ENCODE measurements around the gene OR5M11. TPM values are rescaled to one million over a fixed set of nuclear protein-coding genes. Genes with fewer than 3 reads are reported as not detected.

Gene OR5M11
- total and polyA plus RNA-seq, 4 donors: not detected

GRCh38 chr11:56531856-56532255 is 11.2 kb downstream of the OR5M11 start (continued):
- TF ChIP-seq MAX (IDR thresholded peaks at IDR 0.05) (no peak), ZBTB33 (IDR thresholded peaks at IDR 0.05) (no peak), SP1 (IDR thresholded peaks at IDR 0.05) (no peak), RAD21 (IDR thresholded peaks at IDR 0.05) (no peak), RXRA (IDR thresholded peaks at IDR 0.05) (no peak)

- no peaks in the 10 kb centered on the region for H3K27me3 ChIP-seq (ENCODE audit: control insufficient read depth in 4 of 4, insufficient read depth in 4 of 4, low read length in 3 of 4)
- H3K9ac ChIP-seq (ENCODE audit: low read depth in 1 of 2, low read length in 2 of 2): no peak overlapping the region
- 53% methylated on average over 5 of the region's 5 CpGs for WGBS
- H3K4me3 ChIP-seq (ENCODE audit: low read depth in 1 of 3, low read length in 3 of 3): no peak overlapping the region
- no peaks in the 10 kb centered on the region for H3K4me1 ChIP-seq (ENCODE audit: control insufficient read depth in 4 of 4, insufficient read depth in 4 of 4, low read length in 3 of 4)
- no peak overlapping the region for H3K27ac ChIP-seq (ENCODE audit: low read depth in 1 of 2, low read length in 2 of 2)
- DNase-seq (ENCODE audit: low spot score): no peak
- no peaks in the 10 kb centered on the region for H3K36me3 ChIP-seq (ENCODE audit: control insufficient read depth in 4 of 4, insufficient read depth in 3 of 4, low read depth in 1 of 4, low read length in 3 of 4)
- no peaks in the 10 kb centered on the region for H3K9me3 ChIP-seq (ENCODE audit: control insufficient read depth in 4 of 4, low read length in 3 of 4)
- no peak for TF ChIP-seq CTCF (IDR thresholded peaks at IDR 0.05; ENCODE audit: low read depth, low read length, missing input control)
- no peak for TF ChIP-seq FOXA2 (IDR thresholded peaks at IDR 0.05)
- no peak for TF ChIP-seq MAX (IDR thresholded peaks at IDR 0.05)
- TF ChIP-seq TAF1 (conservative IDR thresholded peaks at IDR 0.05): no peak
- no peak for TF ChIP-seq ATF3 (IDR thresholded peaks at IDR 0.05)
- TF ChIP-seq HNF4A (conservative IDR thresholded peaks at IDR 0.05): no peak
- no peak for TF ChIP-seq GABPA (IDR thresholded peaks at IDR 0.05 in 1 of 2, conservative IDR thresholded peaks at IDR 0.05 in 1 of 2)
- TF ChIP-seq RXRA (IDR thresholded peaks at IDR 0.05): no peak
- no peak for TF ChIP-seq ZBTB33 (IDR thresholded peaks at IDR 0.05)
- no peak for TF ChIP-seq YY1 (IDR thresholded peaks at IDR 0.05)
- no peak for TF ChIP-seq JUND (IDR thresholded peaks at IDR 0.05)
Measured at GRCh38 chr11:56522008-56522407, 21.0 kb downstream of the OR5M11 start.

- Histone ChIP-seq H3K9ac (ENCODE audit: low read depth in 1 of 2, low read length in 2 of 2) (no peak overlapping the region), H3K9me3 (ENCODE audit: control insufficient read depth in 4 of 4, low read length in 3 of 4) (no peaks in the 10 kb centered on the region), H3K27me3 (ENCODE audit: control insufficient read depth in 4 of 4, insufficient read depth in 4 of 4, low read length in 3 of 4) (no peaks in the 10 kb centered on the region), H3K36me3 (ENCODE audit: control insufficient read depth in 4 of 4, insufficient read depth in 3 of 4, low read depth in 1 of 4, low read length in 3 of 4) (no peaks in the 10 kb centered on the region), H3K4me1 (ENCODE audit: control insufficient read depth in 4 of 4, insufficient read depth in 4 of 4, low read length in 3 of 4) (no peaks in the 10 kb centered on the region), H3K4me3 (ENCODE audit: low read depth in 1 of 3, low read length in 3 of 3) (no peak overlapping the region), H3K27ac (ENCODE audit: low read depth in 1 of 2, low read length in 2 of 2) (no peak overlapping the region)
- DNase-seq (ENCODE audit: low spot score): no peak
- WGBS: 60% methylated on average over 1 of the region's 1 CpG
- TF ChIP-seq MAX (IDR thresholded peaks at IDR 0.05) (no peak), ATF3 (IDR thresholded peaks at IDR 0.05) (no peak), YY1 (IDR thresholded peaks at IDR 0.05) (no peak), JUND (IDR thresholded peaks at IDR 0.05) (no peak)
Measured at GRCh38 chr11:56513280-56513679, 29.8 kb downstream of the OR5M11 start.

Measured in liver (tissue), 9 donors.